HS-5 (cell line): ENCODE data around the gene LARGE1.

ENCODE experiments used
- DNase-seq: peaks from one replicate; pipeline ENCODE4 v3.0.0-alpha.2; 2012; ENCODE audit warnings: low read depth

LARGE1 gene

GRCh38 chr22:33303099-33303498, 617.2 kb downstream of the LARGE1 start:
- no peak for DNase-seq

DNA sequence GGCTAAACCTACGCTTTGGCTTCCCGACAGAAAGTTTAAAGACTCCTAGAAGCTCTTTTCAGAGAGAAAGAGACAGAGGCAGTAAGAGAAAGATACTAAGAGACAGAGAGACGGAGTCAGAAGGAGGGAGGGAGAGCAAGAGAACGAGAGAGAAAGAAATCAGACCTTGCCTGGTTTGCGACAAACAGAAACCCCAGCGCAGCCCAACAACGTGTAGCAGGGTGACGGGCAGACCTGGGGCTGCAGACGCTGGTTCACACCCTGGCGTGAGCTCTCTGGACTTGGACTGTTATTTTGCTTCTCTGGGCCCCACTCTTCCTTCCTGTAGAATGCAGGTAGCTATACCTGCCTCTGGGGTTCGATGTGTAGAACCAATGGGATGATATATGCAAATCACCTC, 617.7 kb downstream of the LARGE1 start:
- no peak for DNase-seq

- DNase-seq: no peak
Measured at GRCh38 chr22:33302049-33302545, 618.2 kb downstream of the LARGE1 start.

DNA sequence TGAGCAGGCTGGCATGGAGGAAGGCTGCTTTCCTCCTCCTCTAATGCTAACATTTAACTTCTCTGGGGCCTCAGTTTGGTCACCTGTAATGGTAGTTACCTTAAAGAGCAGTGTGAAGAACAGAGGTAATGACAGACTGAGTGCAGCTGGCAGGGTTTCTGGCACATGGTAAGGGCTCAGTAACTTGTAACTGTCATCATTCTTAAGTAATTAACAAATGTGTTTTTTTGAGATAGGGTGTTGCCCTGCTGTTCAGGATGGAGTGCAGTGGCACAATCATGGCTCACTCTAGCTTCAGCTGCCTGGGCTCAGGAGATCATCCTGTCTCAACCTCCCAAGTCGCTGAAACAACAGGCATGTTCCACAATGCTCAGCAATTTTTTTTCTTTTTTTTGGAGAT, 620.1 kb downstream of the LARGE1 start:
- DNase-seq: no peak

DNA sequence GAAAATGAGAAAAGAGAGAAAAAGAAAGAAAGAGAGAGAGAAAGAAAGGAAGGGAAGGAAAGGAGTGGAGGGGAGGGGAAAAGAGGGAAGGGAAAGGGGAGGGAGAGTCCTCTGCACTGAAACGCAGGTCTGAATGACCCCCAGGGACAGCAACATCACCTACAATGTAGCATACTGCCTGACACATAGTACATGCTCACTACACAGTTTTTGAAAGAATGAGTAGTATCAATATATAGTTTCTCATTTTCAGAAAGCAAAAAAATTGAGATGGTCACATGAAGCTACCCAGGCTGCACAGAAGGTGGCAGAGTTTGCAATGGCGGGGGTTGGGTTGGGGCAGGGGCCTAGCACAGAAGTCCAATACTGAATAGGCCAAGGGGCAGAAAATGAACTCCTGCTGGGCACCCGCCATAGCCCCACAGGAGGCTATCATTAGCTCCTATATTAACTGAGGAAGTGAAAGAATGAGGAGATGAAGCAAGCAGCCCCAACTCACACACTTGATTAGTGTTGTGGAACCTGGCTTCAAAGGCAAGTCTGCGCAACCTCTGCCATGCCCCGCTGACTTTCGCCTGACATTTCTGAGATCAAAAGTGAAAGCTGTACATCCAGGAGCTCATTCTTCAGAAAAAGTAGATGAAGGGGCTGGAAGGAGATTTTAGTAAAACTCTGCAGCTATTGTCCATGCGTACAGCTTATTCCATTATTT, 620.9 kb downstream of the LARGE1 start:
- no peak for DNase-seq

- no peak for DNase-seq
Measured at GRCh38 chr22:33296941-33297340, 623.3 kb downstream of the LARGE1 start.

DNA sequence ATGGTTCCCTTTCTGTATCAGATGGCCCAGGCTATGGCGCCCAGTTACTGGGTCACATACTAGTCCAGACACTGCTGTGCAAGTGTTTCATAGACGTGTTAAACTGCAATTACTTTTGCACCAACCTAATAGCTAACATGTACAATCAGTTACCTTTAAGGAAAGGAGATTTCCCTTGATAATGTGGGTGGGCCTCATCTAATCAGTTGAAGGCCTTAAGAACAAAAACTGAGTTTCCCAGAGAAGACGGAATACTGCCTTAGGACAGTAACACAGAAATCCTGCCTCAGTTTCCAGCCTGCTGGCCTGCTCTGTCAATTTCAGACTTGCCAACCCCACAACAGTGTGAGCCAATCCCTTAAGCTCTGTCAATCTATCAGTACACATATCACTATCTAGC, 632.2 kb downstream of the LARGE1 start:
- DNase-seq: no peak

GRCh38 chr22:33275073-33275443, 645.2 kb downstream of the LARGE1 start:
- DNase-seq: no peak

DNA sequence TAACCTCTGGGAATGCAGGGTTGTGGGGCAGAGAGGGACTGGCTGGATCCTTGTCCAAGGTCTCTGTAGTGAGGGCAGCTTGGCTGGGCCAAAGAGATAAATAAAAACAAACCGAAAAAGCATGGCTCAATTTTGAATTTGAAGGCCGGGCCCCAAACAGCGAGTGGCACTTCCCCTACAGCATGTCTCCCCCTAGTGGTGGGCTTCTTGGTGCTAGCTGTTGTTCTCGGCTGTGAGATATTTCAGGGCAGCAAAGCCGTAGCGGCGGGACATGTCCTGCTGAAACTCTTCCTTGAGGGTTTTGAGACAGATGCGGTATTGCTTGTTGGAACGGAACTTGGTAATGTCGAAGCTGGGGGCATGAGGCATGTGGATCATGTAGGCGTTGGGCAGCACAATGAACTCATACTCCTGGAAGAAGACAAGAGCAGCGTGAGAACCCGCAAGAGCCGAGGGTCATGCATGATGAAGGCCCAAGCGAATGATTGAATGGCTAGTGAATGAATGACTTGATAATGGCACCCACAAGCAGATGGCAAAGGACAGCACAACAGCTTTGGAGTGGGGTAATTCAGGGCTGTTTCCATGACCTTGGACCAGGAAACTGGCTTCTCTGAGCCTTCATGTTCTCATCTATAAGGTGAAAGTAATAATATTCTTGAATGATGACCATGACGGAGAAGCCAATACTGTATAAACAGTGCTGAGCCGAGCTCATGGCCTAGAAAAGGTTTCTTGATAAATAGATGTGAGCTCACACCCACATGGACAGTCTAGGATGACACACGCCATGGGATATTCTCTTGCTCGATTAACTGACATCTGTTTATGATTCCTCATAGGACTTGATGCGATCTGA, 645.8 kb downstream of the LARGE1 start:
- no peak for DNase-seq

DNA sequence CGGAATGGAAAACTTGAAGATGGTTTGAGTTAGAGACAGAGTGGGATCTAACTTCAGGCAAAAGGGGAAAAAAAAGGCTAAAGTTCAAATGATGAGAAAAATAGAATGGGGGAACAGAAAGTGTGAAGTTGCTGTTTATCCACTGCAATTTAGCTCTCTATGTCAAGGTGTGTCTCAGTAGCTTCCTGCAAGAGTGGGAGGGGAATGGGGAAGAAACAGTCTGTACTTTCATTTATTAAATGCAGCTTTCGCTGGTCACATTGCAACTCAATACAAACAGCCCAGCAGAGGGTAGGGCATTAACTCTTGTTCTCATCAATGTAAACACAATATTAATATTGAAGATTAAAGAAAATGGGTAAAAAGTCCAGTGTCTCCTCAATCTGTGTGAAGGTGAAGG, 647.4 kb downstream of the LARGE1 start:
- no peak for DNase-seq

- no peak for DNase-seq
Measured at GRCh38 chr22:33272180-33272579, 648.1 kb downstream of the LARGE1 start.

GRCh38 chr22:33271390-33272161, 648.7 kb downstream of the LARGE1 start:
- DNase-seq: no peak

GRCh38 chr22:33270596-33270995, 649.7 kb downstream of the LARGE1 start:
- no peak for DNase-seq

DNA sequence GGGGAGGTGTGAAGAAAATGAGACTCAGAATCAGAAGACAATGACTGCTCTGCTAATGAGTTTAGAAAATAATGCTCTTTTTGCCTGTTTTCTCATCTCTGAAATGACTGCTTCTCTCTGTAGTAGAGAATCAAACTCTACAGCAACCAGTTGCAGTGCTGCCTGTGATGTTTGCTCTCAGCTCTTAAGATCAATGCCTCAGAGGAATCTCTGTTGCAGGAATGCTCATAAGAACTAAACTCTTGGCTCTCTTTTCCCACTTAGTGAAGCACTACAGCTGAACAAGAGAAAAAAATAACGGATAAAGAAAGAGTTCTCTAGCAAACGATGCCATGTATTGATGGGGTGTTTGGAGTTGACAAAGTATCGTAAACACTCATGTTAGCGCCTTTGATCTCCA, 658.6 kb downstream of the LARGE1 start:
- DNase-seq: no peak

DNA sequence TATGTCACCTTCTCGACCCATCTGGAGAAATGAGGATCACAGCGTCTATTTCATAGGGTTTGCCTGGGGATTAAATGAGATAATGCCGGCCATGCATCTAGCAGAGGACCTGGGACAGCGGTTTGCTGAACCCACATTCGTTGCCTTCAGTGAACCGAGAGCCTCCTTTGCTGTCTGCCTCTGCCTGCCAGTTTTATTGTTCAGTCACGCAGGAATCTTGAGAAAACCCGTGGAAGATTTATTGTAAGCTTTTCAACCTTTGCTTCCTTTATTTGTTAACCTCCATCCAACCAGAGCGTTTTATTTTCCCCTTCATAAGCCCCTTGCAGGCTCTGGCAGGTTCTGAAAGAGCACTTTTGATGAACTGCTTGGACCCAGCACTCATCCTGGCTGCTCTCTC, 659.8 kb downstream of the LARGE1 start:
- DNase-seq: no peak

DNA sequence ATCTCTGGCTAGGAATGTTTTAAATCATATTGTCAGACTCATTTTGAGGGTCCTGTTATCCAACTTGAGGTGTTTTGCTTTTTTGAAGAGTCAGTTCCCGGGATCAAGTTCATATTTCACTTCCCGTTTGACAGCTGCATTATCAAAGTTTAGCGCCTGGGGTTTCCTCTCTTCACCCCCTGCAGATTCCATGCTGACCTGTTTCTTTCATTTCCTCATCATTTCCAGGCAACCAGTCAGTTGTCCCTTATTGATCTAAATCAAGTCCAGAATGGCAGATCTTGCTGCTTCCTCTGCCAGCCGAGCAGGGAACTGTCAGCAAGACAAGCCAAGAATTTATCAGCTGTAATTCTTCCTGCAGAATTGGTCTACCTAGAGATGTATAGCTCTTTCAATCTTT, 664.5 kb downstream of the LARGE1 start:
- no peak for DNase-seq

GRCh38 chr22:33248948-33249347, 671.3 kb downstream of the LARGE1 start:
- no peak for DNase-seq

GRCh38 chr22:33247758-33248157, 672.5 kb downstream of the LARGE1 start:
- no peak for DNase-seq

GRCh38 chr22:33242078-33242477, 678.2 kb downstream of the LARGE1 start:
- DNase-seq: no peak

DNA sequence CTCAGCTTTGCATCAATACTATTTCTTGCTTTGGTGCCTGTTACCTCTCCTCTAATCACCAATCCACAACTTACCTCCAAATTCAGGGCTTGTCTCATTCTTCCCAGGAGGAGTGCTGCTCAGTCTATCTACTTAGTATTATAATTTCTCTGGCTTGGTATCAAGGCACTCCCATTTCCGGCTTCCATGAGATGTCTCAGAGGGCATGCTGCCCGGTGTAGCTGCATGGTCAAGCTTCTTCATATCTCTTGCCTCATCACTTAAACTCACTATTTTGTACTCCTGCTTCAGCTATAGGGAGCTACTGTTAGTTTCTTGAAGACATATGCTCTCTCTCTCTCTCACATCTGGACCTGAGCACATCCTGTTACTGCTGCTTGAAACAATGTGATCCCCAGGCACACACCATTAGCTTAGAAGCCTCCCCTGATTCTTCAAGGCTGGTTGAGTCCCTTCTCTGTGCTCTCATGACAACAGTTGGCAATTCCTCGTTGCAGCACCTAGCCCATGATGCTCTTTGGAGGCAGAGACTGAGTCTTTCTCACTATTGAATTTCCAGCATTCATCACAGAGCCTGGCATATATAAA, 679.3 kb downstream of the LARGE1 start:
- no peak for DNase-seq

- no peak for DNase-seq
Measured at GRCh38 chr22:33232071-33232470, 688.2 kb downstream of the LARGE1 start.

DNA sequence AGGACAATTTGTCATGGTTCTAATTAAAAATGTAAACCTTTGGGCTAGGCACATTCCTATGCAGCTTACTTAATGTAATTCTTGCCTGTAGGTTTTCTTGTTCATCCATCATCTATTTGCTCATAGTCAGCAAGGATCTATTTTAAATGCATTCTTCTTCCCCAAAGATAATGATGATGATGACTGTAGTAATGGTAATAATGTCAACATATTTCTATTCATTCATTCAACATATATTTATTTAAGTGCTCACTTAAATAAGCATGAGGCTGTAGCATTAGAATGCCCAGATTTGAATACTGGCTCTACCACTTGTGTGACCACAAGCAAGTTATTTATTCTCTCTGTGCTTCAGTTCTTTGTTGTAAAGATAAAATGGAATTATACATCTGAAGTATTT, 692.5 kb downstream of the LARGE1 start:
- DNase-seq: no peak
